Omental fat pad (tissue), 4 donors: ENCODE results near the gene LMOD1. TPM values are rescaled to one million over a fixed set of nuclear protein-coding genes. Genes with fewer than 3 reads are reported as not detected.
"Not testable (repeated sequence)": the region's sequence is repeated elsewhere in the genome, so short reads cannot be mapped to it uniquely, and the experiment has no call there.

Experiments
- ATAC-seq: fragments of 150-250 bp; one replicate; pipeline ENCODE4 v1.9.1; 2016; ENCODE audit warnings: mild to moderate bottlenecking, moderate library complexity; ENCODE audit not compliant: low FRiP score
- DNase-seq: peaks from one replicate; pipeline ENCODE4 v3.0.0-alpha.2; 2019; ENCODE audit warnings: low spot score
- total RNA-seq, 4 donors: library from RNA; depleted of rRNA; stranded (reverse); fragments of >200 nt; gene quantifications; one replicate each; pipeline ENCODE4 v1.1.0, GENCODE V29; 2016
- TF ChIP-seq, protein P1 (sequence below), 3 donors: fragments of 450-650 bp; IDR thresholded peaks; one replicate each; pipeline ENCODE4 v1.5.1; 2016 to 2017; ENCODE audit warnings: antibody characterized with exemption in 3 of 3, mild to moderate bottlenecking in 3 of 3, moderate library complexity in 2 of 3

LMOD1 gene
- total RNA-seq, 4 donors from 2014 or later: 30.2 to 124 (median 35.8) TPM

DNA sequence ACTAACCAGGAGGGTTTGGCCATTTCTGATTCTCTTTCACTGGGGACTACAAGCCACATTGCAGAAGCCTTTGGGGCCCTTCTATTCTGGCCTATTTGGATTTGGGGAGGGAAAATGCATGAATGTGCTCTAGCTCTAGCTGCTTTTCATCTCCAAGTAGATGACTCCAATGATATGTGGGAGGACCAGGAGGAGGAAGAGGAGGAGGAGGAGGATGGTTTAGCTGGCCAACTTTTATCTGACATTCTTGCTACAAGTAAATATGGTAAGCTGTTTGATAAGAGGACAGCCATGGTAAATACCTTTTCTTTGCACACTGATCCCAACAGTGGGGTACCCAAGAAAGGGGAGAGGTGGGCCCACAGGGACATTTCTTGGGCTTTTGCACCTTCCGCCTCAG, 71.7 kb downstream of the LMOD1 start:
- no peak for ATAC-seq
- no peak for DNase-seq
- TF ChIP-seq, protein P1, sequence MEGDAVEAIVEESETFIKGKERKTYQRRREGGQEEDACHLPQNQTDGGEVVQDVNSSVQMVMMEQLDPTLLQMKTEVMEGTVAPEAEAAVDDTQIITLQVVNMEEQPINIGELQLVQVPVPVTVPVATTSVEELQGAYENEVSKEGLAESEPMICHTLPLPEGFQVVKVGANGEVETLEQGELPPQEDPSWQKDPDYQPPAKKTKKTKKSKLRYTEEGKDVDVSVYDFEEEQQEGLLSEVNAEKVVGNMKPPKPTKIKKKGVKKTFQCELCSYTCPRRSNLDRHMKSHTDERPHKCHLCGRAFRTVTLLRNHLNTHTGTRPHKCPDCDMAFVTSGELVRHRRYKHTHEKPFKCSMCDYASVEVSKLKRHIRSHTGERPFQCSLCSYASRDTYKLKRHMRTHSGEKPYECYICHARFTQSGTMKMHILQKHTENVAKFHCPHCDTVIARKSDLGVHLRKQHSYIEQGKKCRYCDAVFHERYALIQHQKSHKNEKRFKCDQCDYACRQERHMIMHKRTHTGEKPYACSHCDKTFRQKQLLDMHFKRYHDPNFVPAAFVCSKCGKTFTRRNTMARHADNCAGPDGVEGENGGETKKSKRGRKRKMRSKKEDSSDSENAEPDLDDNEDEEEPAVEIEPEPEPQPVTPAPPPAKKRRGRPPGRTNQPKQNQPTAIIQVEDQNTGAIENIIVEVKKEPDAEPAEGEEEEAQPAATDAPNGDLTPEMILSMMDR (IDR thresholded peaks at IDR 0.05): no peak

DNA sequence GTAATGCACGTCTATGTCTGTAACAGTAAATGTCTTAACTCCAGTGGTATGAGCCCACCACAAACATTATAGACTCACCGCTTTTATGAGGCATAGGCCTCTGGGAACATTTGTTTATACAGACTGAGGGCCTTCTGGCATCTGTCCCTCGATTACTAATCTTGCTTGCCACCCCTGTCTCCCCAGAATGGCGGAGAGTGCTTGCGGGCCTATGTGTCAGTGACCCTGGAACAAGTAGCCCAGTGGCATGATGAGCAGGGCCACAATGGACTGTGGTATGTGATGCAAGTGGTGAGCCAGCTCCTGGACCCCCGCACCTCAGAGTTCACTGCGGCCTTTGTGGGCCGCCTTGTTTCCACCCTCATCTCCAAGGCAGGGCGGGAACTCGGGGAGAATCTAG, 76.0 kb downstream of the LMOD1 start:
- ATAC-seq: no peak
- DNase-seq: no peak
- TF ChIP-seq, protein P1 (IDR thresholded peaks at IDR 0.05): no peak

DNA sequence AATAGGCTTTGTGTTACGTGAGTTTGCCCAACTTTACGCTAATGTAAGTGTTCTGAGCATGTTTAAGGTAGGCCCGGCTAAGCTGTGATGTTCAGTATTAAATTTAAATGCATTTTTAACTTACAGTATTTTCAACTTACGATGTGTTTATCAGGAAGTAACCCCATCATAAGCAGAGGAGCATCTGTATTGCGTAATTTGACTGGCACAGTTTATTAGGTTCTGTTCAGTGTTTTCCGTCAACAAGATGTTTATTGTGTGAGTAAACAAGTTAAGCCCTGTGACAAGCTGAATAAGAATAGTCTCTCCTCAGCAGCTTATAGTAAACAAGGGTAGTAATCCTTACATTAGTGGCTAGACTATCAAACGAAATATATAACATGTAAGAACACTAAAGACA, 84.9 kb downstream of the LMOD1 start:
- TF ChIP-seq, protein P1 (IDR thresholded peaks at IDR 0.05): no peak
- DNase-seq (no peak), ATAC-seq (no peak)

DNA sequence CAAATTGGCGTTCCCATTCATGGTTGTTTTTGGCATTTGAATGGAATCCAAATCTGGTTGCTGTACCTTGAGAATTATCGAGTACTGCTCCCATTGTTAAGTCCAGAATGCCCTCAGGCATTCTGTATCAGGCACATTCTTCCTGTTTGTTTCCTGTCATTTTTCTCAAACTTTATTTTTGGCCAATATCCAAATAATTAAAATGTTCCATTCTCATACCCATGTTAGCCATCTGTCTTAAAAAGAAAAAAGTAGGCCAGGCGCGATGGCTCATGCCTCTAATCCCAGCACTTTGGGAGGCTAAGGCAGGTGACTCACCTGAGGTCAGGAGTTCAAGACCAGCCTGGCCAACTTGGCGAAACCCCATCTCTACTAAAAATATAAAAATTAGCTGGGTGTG, 86.9 kb downstream of the LMOD1 start:
- ATAC-seq (no peak), DNase-seq (no peak)
- TF ChIP-seq, protein P1 (IDR thresholded peaks at IDR 0.05): no peak

DNA sequence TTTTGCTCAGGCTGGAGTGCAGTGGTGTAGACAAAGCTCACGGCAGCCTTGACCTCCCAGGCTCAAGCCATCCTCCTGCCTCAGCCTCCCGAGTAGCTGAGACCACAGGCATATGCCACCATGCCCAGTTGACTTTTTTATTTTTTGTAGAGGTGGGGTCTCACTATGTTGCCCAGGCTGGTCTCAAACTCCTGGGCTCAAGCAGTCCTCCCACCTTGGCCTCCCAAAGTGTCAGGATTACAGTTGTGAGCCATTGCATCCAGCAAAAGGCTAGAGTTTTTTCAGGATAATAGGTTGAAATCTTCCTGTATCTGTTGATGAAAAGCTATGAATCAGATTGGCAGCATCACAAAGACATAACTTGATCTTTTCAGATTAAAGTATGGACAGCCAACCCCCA, 89.6 kb downstream of the LMOD1 start:
- not testable (repeated sequence) for DNase-seq, ATAC-seq

DNA sequence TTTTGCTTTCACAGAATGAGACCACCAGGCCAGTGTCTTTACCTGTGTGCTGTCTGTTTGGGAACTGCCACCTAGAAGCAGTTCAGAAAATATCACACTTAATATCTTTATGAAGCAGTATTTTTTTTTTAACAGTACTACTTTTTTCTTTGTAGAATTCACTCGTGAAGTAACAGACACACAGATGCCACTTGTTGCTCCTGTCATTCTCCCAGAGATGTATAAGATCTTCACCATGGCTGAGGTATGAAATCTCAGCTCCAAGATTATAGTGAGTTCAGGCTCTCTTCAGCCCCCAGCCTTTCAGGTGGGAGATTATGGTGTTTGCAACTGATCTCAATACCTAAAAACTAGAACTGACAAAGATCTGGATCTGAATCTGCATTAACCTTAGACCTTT, 94.4 kb downstream of the LMOD1 start:
- TF ChIP-seq, protein P1 (IDR thresholded peaks at IDR 0.05): no peak
- no peak for ATAC-seq
- no peak for DNase-seq

DNA sequence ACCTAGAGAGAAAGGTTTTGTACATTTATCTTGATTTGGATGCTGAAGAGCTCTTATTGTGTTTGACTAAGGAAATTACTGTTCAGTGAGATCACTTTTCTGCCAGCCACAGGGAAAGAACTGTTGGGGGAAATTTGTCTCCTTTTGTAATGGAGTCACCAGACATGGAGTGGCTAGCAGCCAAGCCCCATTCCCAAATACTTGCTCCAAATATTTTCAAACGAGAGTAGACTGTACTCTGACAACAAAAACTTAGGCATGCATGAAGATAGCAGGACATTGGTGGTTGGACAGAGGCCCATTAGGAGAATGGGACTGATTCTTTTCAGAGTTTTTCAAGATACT, 96.3 kb downstream of the LMOD1 start:
- no peak for DNase-seq
- ATAC-seq: peak; percentile 21
- TF ChIP-seq, protein P1 (IDR thresholded peaks at IDR 0.05): no peak
